Mesendoderm (in vitro differentiated cells): Measurements from ENCODE around the gene LRP2.

Experiments used
- DNase-seq: peaks from one replicate; pipeline ENCODE4 v3.0.0; 2013
- H2AK5ac ChIP-seq: 2 replicates; pipeline ENCODE4 v1.6.1; 2013; ENCODE audit warnings: low read length, inconsistent platforms
- H2BK120ac ChIP-seq: 2 replicates; pipeline ENCODE4 v1.6.1; 2013; ENCODE audit warnings: low read depth, mild to moderate bottlenecking, low read length, moderate library complexity, mixed read lengths
- H2BK15ac ChIP-seq: replicated peaks from 2 replicates; pipeline ENCODE4 v1.6.1; 2013; ENCODE audit warnings: low read depth, mild to moderate bottlenecking, moderate library complexity
- H2BK5ac ChIP-seq: 2 replicates; pipeline ENCODE4 v1.6.1; 2013; ENCODE audit warnings: low read length, inconsistent platforms
- H3K18ac ChIP-seq: 2 replicates; pipeline ENCODE4 v1.6.1; 2013; ENCODE audit warnings: mild to moderate bottlenecking, low read length, mixed read lengths
- H3K23ac ChIP-seq: one replicate; pipeline ENCODE4 v1.6.1; 2013; ENCODE audit warnings: low read length
- H3K27ac ChIP-seq: 2 replicates; pipeline ENCODE4 v1.5.1; 2013; ENCODE audit warnings: low read depth, mild to moderate bottlenecking, inconsistent platforms, low read length, moderate library complexity
- H3K27me3 ChIP-seq: 2 replicates; pipeline ENCODE4 v1.6.1; 2013; ENCODE audit warnings: low read length, control low read depth, mild to moderate bottlenecking, inconsistent platforms; ENCODE audit not compliant: insufficient read depth, poor library complexity
- H3K36me3 ChIP-seq: 2 replicates; pipeline ENCODE4 v1.6.1; 2013; ENCODE audit warnings: low read length, inconsistent platforms; ENCODE audit not compliant: control insufficient read depth, insufficient read depth
- H3K4ac ChIP-seq: one replicate; pipeline ENCODE4 v1.6.1; 2013; ENCODE audit warnings: low read depth, mild to moderate bottlenecking, low read length, moderate library complexity
- H3K4me1 ChIP-seq: 2 replicates; pipeline ENCODE4 v1.6.1; 2013; ENCODE audit warnings: low read depth, low read length, inconsistent platforms; ENCODE audit not compliant: control insufficient read depth
- H3K4me2 ChIP-seq: 2 replicates; pipeline ENCODE4 v1.6.1; 2013; ENCODE audit warnings: low read length
- H3K4me3 ChIP-seq: 2 replicates; pipeline ENCODE4 v1.5.1; 2013; ENCODE audit warnings: mild to moderate bottlenecking, low read length
- H3K56ac ChIP-seq: one replicate; pipeline ENCODE4 v1.6.1; 2013; ENCODE audit warnings: low read length
- H3K79me1 ChIP-seq: 2 replicates; pipeline ENCODE4 v1.6.1; 2013; ENCODE audit warnings: low read length, inconsistent platforms
- H3K79me2 ChIP-seq: 2 replicates; pipeline ENCODE4 v1.6.1; 2013; ENCODE audit warnings: mild to moderate bottlenecking, low read length; ENCODE audit not compliant: control insufficient read depth, insufficient read depth
- H3K9ac ChIP-seq: 2 replicates; pipeline ENCODE4 v1.6.1; 2013; ENCODE audit warnings: low read length, inconsistent platforms
- H4K5ac ChIP-seq: one replicate; pipeline ENCODE4 v1.6.1; 2013; ENCODE audit warnings: low read length
- H4K8ac ChIP-seq: one replicate; pipeline ENCODE4 v1.6.1; 2013; ENCODE audit warnings: low read depth, mild to moderate bottlenecking, control low read depth, low read length, moderate library complexity
- WGBS: extraction: QIAGEN DNeasy Blood & Tissue Kit; methylation state at CpG from one replicate; pipeline ENCODE4 v1.1.7; 2013; ENCODE audit warnings: low lambda C conversion rate, missing lambda C conversion rate; ENCODE audit not compliant: insufficient coverage; ENCODE audit errors: extremely low coverage; 5-methylcytosine and 5-hydroxymethylcytosine counted together

Gene LRP2

GRCh38 chr2:169208026-169208425 is 154.3 kb downstream of the LRP2 start:
- Histone ChIP-seq H3K9ac (no peak overlapping the region), H3K79me2 (no peaks in the 10 kb centered on the region), H3K4me1 (no peaks in the 10 kb centered on the region), H2AK5ac (no peak overlapping the region), H3K18ac (no peak overlapping the region), H3K4me3 (no peak overlapping the region), H3K79me1 (no peaks in the 10 kb centered on the region), H4K5ac (no peak overlapping the region), H3K4ac (no peak overlapping the region), H3K36me3 (no peaks in the 10 kb centered on the region), H4K8ac (no peak overlapping the region), H2BK15ac (no peak overlapping the region), H2BK5ac (no peak overlapping the region), H3K4me2 (no peak overlapping the region), H2BK120ac (no peak overlapping the region), H3K23ac (no peak overlapping the region), H3K27ac (no peak overlapping the region), H3K27me3 (no peaks in the 10 kb centered on the region), H3K56ac (no peak overlapping the region)
- no peak for DNase-seq
- no CpG with 5 or more reads among the region's 3 CpGs for WGBS

- no peak overlapping the region for H3K56ac ChIP-seq
- H4K5ac ChIP-seq = no peak overlapping the region
- H3K9ac ChIP-seq = no peak overlapping the region
- no peak overlapping the region for H3K27ac ChIP-seq
- H2BK120ac ChIP-seq = no peak overlapping the region
- no peaks in the 10 kb centered on the region for H3K4me1 ChIP-seq
- no peaks in the 10 kb centered on the region for H3K27me3 ChIP-seq
- DNase-seq = no peak
- no peak overlapping the region for H3K23ac ChIP-seq
- no peak overlapping the region for H3K4me3 ChIP-seq
- H3K79me1 ChIP-seq = no peaks in the 10 kb centered on the region
- no peaks in the 10 kb centered on the region for H3K36me3 ChIP-seq
- H2BK15ac ChIP-seq = no peak overlapping the region
- no peak overlapping the region for H4K8ac ChIP-seq
- H3K79me2 ChIP-seq = no peaks in the 10 kb centered on the region
- H2BK5ac ChIP-seq = no peak overlapping the region
- H3K18ac ChIP-seq = no peak overlapping the region
- H3K4ac ChIP-seq = no peak overlapping the region
- H3K4me2 ChIP-seq = no peak overlapping the region
- no peak overlapping the region for H2AK5ac ChIP-seq
- WGBS = no CpG with 5 or more reads among the region's 2 CpGs
Measured at GRCh38 chr2:169205176-169205575, 157.2 kb downstream of the LRP2 start.

- Histone ChIP-seq H3K4me3 (no peak overlapping the region), H3K4me1 (no peaks in the 10 kb centered on the region), H3K18ac (no peak overlapping the region), H3K9ac (no peak overlapping the region), H2BK120ac (no peak overlapping the region), H4K8ac (no peak overlapping the region), H3K79me2 (no peaks in the 10 kb centered on the region), H2BK15ac (no peak overlapping the region), H3K4ac (no peak overlapping the region), H2BK5ac (no peak overlapping the region), H3K27ac (no peak overlapping the region), H3K79me1 (no peaks in the 10 kb centered on the region), H3K4me2 (no peak overlapping the region), H3K27me3 (no peaks in the 10 kb centered on the region), H3K23ac (no peak overlapping the region), H3K56ac (no peak overlapping the region), H4K5ac (no peak overlapping the region), H2AK5ac (no peak overlapping the region), H3K36me3 (no peaks in the 10 kb centered on the region)
- no peak for DNase-seq
- WGBS = no CpG with 5 or more reads among the region's 8 CpGs
Measured at GRCh38 chr2:169203952-169204351, 158.4 kb downstream of the LRP2 start.

GRCh38 chr2:169200756-169201155 is 161.6 kb downstream of the LRP2 start:
- Histone ChIP-seq H3K18ac (no peak overlapping the region), H3K4me1 (no peaks in the 10 kb centered on the region), H3K27me3 (no peaks in the 10 kb centered on the region), H2BK120ac (no peak overlapping the region), H2AK5ac (no peak overlapping the region), H3K79me1 (no peaks in the 10 kb centered on the region), H4K5ac (no peak overlapping the region), H2BK15ac (no peak overlapping the region), H3K36me3 (no peaks in the 10 kb centered on the region), H3K23ac (no peak overlapping the region), H2BK5ac (no peak overlapping the region), H3K79me2 (no peaks in the 10 kb centered on the region), H3K27ac (no peak overlapping the region), H3K4me3 (no peak overlapping the region), H4K8ac (no peak overlapping the region), H3K56ac (no peak overlapping the region), H3K9ac (no peak overlapping the region), H3K4me2 (no peak overlapping the region), H3K4ac (no peak overlapping the region)
- WGBS = no CpG with 5 or more reads among the region's 3 CpGs
- no peak for DNase-seq

GRCh38 chr2:169193618-169194017 is 168.7 kb downstream of the LRP2 start:
- Histone ChIP-seq H3K4me1 (no peaks in the 10 kb centered on the region), H2BK120ac (no peak overlapping the region), H3K9ac (no peak overlapping the region), H3K4ac (no peak overlapping the region), H4K5ac (no peak overlapping the region), H3K4me3 (no peak overlapping the region), H3K79me1 (no peaks in the 10 kb centered on the region), H2AK5ac (no peak overlapping the region), H3K27ac (no peak overlapping the region), H2BK5ac (no peak overlapping the region), H3K18ac (no peak overlapping the region), H2BK15ac (no peak overlapping the region), H3K56ac (no peak overlapping the region), H3K4me2 (no peak overlapping the region), H3K36me3 (no peaks in the 10 kb centered on the region), H3K23ac (no peak overlapping the region), H3K27me3 (no peaks in the 10 kb centered on the region), H4K8ac (no peak overlapping the region), H3K79me2 (no peaks in the 10 kb centered on the region)
- no CpG with 5 or more reads among the region's 5 CpGs for WGBS
- no peak for DNase-seq

GRCh38 chr2:169190197-169190775 is 172.0 kb downstream of the LRP2 start:
- no peak overlapping the region for H2BK15ac ChIP-seq
- no peak overlapping the region for H2AK5ac ChIP-seq
- H3K79me1 ChIP-seq = no peaks in the 10 kb centered on the region
- H3K27ac ChIP-seq = no peak overlapping the region
- H3K79me2 ChIP-seq = no peaks in the 10 kb centered on the region
- no peaks in the 10 kb centered on the region for H3K36me3 ChIP-seq
- H4K8ac ChIP-seq = no peak overlapping the region
- H3K4ac ChIP-seq = no peak overlapping the region
- WGBS = no CpG with 5 or more reads among the region's 5 CpGs
- no peak overlapping the region for H3K23ac ChIP-seq
- H3K27me3 ChIP-seq = no peaks in the 10 kb centered on the region
- H3K9ac ChIP-seq = no peak overlapping the region
- no peak overlapping the region for H3K18ac ChIP-seq
- H3K4me2 ChIP-seq = no peak overlapping the region
- no peak for DNase-seq
- no peak overlapping the region for H2BK5ac ChIP-seq
- H4K5ac ChIP-seq = no peak overlapping the region
- H2BK120ac ChIP-seq = no peak overlapping the region
- H3K4me1 ChIP-seq = no peaks in the 10 kb centered on the region
- no peak overlapping the region for H3K4me3 ChIP-seq
- H3K56ac ChIP-seq = no peak overlapping the region
